GM19452 (cell line): ENCODE measurements around the gene OLFML2B.

ENCODE experiments used
- ATAC-seq: cut with Tn5 transposase; IDR thresholded peaks from one replicate; pipeline ENCODE4 v1.9.1; 2021; ENCODE audit not compliant: unreplicated experiment

OLFML2B gene

DNA sequence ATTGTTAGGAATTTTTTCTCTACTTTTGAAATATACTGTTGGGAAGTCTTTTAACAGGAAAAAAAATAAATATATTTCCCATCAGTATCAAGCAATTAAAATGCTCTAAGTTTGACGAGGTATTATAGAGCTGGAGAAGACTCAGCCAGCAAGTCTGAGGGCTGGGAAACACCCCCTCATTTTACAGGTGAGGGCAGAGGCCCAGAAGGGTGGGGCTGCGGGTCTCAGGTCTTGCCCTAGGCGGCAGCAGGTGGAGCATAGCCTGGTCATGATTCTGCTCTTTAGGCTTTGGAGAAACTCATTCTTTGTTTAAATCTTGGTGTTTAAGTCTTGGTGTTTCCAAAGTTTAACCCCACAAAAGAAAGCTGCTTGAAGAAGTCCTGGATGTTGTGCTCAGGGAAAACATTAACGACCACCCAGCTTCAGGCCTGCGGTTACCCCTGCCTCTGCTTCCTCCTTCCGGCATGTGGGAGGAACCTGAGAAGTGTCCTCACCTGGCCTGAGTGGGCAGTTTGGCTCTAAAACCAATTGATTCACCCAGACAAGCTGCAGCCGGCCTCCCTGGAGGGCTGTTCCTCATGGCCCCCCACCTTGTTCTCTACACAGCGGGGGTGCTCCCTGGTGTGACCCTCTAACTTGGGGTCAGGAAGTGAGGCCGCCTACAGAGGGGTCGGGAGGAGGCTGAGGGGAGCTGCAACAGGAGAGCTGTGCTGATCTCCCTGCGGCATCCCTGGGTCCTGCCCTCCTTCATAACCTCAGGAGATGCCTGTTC is 41.7 kb downstream of the OLFML2B start:
- no peak for ATAC-seq

DNA sequence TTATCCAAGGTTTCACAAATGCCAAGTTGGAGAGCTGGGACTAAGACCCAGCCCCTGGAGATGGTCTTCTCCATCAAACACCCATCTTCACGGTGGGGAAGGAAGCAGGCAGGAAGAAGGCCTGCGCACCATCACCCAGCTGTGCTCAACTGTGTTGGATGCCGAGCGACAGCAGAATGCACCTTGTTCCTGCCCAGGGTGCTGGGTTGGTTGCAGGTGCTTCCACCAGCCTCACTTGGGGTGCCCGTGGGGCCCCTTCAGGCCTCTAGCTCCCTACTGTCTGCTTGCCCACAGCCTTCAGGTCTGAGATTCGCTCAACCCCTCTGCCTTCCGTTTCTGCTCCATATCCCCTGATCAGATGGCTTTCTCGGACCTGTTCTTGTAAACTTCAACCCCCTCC is 42.5 kb downstream of the OLFML2B start:
- ATAC-seq: no peak

DNA sequence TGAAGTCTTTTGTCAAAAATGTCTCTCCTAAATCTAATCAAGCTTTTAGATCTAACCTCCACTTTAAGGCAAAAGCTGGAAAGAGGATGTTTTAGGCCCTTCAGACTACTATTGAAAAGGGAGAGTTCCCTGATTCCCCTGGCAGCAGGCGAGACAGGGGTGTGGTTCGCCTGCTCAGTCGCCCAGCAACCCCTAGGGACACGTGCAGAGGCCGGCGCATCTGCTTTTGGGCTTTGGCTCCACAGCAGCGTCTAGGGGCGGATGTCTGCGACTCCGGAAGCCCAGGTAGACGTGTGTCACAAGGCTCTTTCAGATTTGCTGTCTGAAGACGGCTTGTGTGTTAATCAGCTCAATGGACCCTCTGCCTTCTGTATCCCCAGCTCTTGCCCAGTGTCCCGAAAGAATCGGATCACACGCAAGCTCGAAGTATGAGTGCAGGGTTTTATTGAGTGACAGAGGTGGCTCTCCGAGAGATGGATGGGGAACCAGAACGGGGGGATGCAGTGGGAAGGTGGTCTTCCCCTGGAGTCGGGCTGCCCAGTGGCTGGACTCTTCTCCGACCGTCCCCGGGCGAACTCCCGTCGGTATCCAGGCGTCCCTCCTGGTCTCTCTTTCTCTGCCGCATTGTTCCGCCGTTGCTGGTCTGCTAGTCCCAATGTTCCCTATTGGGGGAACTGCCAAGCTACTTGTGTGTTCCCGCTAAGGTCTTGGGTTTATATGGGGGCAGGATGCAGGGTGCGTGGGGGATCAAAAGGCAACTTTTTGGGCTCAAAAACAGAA is 45.5 kb downstream of the OLFML2B start:
- no peak for ATAC-seq

DNA sequence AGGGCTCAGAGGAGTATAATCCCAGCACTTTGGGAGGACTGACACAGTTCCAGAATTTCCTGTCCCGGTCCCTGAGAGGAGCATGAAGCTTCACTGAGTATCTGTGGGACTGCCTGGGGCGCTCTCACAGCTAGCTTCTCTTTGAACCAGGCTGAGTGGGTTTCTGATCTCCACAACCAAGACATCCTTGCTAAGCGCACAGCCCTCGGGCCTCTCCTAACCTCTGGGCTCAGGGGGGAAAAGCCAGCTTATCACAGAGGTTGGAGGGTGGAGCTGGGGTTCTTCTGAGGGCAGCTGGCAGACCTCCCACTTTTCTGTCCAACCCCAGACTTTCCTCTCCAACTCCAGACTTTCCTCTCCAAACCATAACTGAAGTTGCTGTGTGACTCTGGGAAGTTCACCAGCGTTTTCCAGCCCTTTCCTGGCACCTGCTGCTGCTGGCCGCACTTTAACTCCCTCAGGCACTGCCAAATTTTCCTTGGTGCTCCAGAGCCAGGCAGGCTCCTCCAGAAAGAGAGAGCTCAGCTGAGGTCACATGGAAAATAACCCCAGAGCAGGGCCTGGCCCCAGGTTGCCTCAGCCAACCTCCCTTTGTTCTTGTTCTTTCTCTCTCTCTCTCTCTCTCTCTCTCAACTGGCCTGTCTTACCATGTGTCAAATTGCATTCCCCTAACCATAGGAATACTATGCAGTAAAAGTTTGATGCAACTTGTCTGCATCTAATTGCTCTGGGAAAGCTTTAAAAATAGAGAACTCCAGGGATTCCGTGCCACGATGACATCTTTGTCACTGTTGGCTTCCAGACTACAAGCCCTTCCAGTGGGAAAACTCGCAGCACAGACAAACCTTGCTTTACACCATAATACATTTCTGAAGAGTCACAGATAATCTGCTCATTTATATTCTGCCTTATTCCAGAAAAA is 49.5 kb downstream of the OLFML2B start:
- ATAC-seq: no peak

DNA sequence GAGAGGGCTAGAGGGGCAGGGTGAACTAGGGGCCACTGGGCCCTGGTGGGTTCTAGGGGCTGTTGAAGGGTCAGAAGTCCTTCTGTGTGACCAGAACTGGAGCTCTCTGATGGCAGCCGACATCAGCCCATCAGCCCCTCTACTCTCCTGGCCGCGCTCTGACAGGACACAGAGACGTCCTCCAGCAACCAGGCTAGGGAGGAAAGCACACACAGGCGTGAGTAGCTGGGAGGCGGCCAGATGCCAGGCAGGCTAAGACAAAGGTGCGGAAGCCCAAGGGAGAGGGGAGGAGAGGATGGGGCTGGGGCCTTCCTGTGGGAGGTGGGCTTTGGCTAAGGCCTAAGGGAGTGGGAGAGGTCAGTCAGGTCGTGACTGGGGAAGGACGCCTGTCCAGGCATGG is 50.8 kb downstream of the OLFML2B start:
- ATAC-seq: no peak

DNA sequence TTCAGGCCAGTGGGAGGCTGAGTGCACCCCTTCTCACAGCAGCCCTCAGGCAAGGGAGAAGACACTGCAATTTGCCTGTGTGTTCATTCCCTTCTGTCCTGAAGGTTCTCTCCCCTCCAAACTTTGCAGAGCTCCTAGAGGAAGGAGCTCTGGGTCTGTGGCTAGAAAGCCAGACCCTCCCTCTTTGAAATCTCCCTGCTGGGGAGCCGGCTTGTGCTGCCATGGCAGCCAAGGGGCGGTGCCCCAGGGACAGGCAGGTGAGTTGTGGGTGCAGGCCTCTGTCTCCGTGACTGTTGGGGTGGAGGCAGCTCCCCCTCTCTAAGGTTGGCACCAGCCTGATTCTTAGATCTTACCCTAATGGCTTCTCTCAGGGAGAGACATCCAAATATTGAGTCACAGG is 53.0 kb downstream of the OLFML2B start:
- no peak for ATAC-seq

DNA sequence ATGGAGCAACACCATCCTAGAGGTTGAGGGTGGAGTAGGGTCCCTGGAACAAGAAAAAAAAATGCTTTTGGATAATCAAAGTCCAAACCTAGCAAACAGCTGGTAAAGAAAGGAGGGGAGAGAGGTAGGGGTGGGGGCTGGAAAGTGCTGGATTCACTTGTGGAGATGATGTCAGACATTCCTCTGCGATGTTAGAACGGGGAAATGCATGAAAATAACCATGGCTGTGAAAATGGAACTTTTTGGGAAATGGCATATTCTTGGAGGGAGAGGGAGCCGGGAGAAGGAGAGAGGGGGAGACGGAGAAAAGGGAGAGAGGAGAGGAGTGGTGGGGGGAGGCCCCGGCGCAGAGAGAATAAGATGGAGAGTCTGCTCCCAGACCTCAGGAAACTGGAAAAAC is 53.6 kb downstream of the OLFML2B start:
- ATAC-seq: no peak

DNA sequence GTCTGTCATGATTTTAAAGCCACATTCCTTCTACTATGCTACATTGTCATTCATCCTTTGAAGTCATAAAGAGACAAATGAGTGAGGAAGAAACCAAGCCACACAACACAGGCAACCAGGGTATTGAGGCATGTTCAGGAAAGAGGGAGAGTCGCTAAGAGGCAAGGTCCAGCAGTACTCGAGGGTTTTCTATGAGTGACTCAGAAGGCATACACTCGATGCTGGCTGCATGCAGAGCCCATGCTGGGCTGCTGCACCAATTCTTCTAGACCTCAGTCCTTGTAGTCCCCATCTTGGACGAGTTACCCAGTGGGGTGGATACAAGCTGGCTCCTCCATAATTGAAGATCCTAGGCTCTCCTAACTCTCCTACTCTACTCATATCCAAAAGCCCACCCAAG is 57.6 kb downstream of the OLFML2B start:
- no peak for ATAC-seq

DNA sequence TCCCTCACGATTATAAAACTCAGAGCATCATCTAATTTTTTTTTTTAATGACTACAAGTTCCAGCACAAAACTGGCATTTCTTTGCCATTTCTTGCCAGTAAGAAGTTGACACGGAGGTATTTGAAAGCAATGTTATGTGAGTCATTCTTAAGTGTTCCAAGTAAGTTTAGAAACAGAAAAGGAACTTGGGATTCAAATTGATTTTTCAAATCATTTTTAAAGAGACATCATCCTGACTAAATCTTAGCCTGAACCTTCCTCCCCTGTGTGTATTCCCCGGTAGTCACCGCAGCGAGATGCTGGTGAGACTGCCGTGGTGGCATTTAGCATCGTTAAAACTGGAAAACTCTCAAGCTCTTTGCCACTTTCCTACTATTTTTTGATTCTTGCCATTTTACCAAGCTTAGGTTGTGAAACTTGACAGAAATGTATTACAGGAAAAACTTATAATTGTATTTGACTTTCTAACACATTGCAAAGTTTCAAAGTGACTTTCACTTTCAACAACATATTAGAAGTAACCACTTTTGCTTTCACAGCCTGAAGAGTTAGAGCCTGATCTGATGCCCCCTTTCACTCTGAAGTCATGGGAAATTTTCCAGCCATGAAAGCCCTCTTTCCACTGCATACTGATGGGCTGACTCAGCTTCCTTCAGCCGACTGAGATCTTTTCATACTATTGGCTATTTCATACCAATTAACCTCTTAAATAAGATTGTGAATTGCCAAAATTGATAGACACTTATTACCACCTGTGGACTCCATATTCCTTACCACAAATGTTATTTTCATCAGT is 61.4 kb downstream of the OLFML2B start:
- ATAC-seq: peak; percentile 90

DNA sequence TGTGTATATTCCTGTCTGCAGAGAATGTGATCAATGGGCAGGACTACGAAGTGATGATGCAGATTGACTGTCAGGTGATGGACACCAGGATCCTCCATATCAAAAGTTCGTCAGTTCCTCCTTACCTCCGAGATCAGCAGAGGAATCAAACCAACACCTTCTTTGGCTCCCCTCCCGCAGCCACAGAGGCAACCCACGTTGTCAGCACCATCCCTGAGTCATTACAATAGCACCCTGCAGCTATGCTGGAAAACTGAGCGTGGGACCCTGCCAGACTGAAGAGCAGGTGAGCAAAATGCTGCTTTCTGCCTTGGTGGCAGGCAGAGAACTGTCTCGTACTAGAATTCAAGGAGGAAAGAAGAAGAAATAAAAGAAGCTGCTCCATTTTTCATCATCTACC is 65.2 kb downstream of the OLFML2B start:
- ATAC-seq: no peak

DNA sequence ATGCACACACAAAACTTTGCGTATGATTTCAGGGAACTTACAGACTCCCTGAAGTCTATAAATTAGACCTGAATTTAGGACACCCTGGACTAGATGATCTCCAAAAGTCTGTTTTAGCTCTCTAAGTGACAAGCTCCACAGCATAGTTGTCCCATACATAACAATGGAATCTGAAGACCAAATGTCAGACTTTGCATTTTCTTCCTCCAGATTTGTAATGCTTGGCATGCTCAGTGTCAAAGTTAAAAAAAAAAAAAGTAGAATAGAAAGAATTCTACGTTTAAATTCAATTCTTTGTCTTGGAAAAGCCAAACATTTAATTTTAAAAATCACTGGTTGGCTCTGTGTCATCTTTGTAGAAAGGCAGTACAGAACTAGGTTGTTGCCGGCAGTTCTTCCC is 66.7 kb downstream of the OLFML2B start:
- ATAC-seq: no peak

DNA sequence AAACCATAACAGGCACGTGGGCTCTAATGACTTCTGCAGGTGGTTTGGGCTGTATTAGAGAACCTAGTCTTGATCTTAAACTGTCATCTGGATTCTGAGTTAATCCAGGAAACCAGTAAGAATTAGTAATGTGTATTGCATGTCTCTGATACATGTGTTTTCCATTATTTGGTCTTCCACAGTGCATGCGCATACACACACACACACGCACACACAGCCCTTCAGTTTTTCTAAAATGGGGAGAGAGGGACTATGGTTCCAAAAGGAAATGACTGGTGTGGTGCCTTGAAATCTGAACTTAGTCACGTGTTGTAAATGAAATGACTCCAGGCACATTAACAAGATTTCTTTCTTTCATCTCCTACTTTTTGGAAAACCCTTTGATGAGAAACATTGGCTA is 67.6 kb downstream of the OLFML2B start:
- ATAC-seq: no peak

DNA sequence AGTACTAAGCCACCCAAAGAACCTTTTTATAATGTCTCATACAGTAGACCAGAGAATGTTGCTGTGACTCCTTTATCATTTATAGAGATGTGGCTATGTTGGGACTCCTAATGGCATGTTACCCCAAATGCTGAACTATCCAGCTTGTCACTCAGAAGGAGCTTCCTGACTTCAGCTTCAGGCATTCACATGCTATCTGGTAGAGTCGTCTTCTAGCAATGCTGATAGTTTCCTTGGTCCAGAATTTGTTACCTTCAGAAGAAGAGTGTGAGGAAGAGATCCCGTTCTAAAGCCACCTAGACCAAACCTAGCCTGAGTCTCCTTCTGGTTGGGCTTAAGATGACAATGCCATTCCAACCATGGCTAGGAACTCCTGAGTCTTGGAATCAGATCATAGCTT is 68.1 kb downstream of the OLFML2B start:
- no peak for ATAC-seq

DNA sequence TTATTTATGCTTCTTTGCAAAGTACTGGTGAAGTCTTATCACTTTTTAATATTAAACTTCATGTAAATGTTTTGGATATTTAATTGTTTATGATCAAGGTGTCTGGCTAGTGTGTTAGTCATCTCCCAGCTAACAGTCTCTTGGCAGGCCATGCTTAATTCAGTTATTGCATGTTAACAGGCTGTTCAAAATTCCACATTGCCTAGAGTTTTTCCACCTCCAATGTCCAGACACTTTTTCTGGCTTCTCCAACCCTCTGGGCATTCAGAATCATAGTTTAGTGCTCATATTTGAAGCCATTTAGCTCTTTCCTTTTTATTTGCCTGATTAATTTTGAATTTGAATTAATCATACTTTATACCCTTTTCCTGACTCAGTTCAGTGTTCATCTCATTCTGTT is 69.2 kb downstream of the OLFML2B start:
- ATAC-seq: no peak

DNA sequence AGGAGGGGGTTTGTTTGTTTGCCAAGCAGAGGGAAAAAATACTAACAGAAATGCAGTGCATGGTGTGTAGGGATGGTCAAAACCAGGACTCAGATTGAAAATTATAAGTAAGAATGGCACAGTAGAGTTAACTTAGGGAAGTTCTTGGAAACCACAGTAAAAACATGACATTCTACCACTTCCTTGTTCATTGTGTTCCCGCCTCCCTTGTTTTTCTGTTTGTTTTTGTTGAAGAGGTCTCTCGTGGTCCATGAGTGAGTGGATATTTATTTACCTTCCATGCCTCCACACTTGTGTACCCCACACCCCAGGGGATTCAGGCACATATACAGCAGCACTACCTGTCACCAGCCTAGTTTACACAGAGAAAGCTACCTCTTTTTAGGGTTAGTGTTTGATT is 69.6 kb downstream of the OLFML2B start:
- no peak for ATAC-seq

DNA sequence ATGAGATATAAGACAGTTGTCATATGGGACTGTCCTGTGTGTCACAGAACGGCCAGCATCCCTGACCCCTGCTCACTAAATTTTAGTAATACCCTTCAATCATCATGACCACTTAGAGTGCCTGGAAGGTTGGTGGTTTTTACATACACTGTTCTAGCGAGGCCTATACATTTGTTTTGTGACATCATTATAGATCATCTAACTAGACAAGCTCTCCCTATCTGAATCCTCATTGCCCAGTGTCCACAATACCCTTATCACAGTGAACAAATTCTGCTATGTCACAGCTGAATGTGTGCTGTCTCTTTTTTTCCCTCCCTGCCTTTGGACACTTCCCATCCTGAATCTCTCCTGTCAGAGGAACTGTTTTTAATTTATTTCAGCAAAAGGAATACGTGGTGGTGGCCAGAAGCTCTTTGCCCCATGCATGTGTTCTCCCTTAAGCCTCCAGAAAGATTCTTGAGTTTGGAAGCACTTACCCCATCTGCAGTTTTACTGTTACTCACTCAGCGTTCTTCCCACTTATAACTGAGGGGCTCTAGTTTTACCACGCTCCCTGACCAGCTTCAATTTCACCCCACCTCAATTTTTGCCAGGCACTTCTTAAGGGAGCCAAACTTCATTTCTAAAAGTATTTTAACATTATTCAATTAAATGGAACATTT is 70.3 kb downstream of the OLFML2B start:
- no peak for ATAC-seq

DNA sequence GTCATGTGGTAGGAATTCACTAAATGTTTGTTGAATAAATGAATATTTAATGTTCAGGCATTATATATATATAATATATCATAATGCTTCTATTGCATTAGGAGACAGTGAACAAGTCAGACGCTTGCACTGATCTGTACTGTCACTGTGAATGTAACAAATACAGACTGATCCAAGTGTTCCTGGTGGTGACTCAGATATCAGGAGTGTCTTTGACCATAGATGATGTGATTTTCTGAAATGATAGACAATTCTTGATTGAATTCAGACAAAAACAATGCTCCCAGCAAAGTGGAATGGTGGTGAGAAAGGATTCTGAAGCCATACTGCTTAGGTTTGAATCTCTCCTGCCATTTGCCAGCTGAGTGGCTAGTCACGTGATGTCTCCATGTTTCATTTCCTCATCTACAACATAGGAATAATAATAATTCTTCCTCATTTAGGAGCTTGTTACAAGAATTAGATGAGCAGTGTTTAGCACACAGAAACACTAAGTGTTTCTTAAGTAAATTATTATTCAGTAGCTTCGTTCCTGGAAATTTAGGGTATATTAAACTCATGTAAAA is 71.0 kb downstream of the OLFML2B start:
- ATAC-seq: no peak

DNA sequence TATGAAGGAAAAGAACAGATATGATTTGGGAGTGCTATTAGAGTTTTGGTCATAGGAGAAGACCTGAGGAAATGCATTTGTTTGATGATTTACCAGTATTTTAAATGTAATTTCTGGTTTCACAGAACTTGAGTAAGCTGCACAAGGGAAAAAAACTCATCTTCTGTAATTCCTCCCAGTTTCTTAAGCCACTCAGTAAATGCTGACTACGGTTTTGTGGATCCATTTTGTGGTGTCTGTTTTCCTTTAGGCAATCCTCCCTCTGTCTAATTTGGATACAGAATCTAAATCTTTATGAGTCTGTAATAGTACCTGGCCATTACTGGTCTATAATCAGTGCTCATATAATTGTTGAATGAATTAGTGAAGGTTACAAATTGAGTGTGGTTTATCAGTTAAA is 72.0 kb downstream of the OLFML2B start:
- ATAC-seq: no peak

DNA sequence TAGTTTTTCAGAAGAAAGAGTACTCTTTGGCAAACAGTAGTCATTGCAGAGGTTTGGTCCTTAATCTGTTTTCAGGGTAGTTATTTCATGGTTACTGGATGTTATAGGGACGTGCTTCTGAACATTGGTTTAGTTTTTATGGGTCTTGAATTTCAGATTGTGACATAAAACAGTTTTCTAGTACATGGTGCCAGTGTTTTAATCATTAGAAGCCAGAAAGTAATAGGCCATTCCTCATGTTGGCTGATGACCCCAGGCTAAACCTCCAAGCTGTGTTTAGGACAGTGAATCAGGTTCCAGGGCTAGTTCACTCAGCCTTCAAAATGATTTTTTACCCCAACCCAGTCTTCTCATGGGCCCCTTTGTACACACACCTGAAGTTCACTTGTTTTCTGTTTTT is 73.3 kb downstream of the OLFML2B start:
- ATAC-seq: no peak

DNA sequence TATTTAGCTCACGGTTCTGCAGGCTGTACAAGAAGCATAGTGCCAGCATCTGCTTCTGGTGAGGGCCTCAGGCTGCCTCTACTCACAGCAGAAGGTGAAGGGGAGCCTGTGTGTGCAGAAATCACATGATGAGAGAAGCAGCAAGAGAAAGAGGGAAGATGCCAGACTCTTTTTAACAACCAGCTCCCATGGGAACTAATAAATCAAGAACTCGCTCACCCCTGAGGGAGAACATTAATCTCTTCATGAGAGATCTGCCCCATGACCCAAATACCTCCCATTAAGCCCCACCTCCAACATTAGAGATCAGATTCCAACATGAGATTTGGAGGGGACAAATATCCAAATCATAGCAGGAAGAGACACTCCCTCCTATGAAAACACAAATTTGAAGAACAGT is 74.1 kb downstream of the OLFML2B start:
- ATAC-seq: no peak
